ENCODE data around the gene KCNH8. TPM values are rescaled to one million over a fixed set of nuclear protein-coding genes. Genes with fewer than 3 reads are reported as not detected.
A peak's percentile ranks its signal among the peaks of the same experiment; 100 is the strongest.

KCNH8 gene
- total RNA-seq, 1 experiment from 2014 or later: not detected

GRCh38 chr3:19250959-19251610, 102.8 kb downstream of the KCNH8 start:
- DNase-seq (ENCODE audit: low spot score): no peak

- no peak for DNase-seq (ENCODE audit: low spot score)
Measured at GRCh38 chr3:19254189-19254588, 105.9 kb downstream of the KCNH8 start.

- DNase-seq (ENCODE audit: low spot score): no peak
Measured at GRCh38 chr3:19254784-19255338, 106.6 kb downstream of the KCNH8 start.

- DNase-seq (ENCODE audit: low spot score): no peak
Measured at GRCh38 chr3:19256313-19256712, 108.0 kb downstream of the KCNH8 start.

GRCh38 chr3:19263606-19264005, 115.3 kb downstream of the KCNH8 start:
- no peak for DNase-seq (ENCODE audit: low spot score)

- DNase-seq (ENCODE audit: low spot score): no peak
Measured at GRCh38 chr3:19264424-19264823, 116.1 kb downstream of the KCNH8 start.

- no peak for DNase-seq (ENCODE audit: low spot score)
Measured at GRCh38 chr3:19267040-19267439, 118.7 kb downstream of the KCNH8 start.

- no peak for DNase-seq (ENCODE audit: low spot score)
Measured at GRCh38 chr3:19270481-19270880, 122.2 kb downstream of the KCNH8 start.

GRCh38 chr3:19272296-19272695, 124.0 kb downstream of the KCNH8 start:
- DNase-seq (ENCODE audit: low spot score): no peak

GRCh38 chr3:19273091-19273490, 124.8 kb downstream of the KCNH8 start:
- DNase-seq (ENCODE audit: low spot score): no peak

- DNase-seq (ENCODE audit: low spot score): no peak
Measured at GRCh38 chr3:19274576-19274975, 126.3 kb downstream of the KCNH8 start.

GRCh38 chr3:19284974-19285373, 136.7 kb downstream of the KCNH8 start:
- no peak for DNase-seq (ENCODE audit: low spot score)

- no peak for DNase-seq (ENCODE audit: low spot score)
Measured at GRCh38 chr3:19293295-19293694, 145.0 kb downstream of the KCNH8 start.

- DNase-seq (ENCODE audit: low spot score): no peak
Measured at GRCh38 chr3:19295208-19295607, 146.9 kb downstream of the KCNH8 start.

GRCh38 chr3:19331931-19332330, 183.6 kb downstream of the KCNH8 start:
- no peak for DNase-seq (ENCODE audit: low spot score)

GRCh38 chr3:19334120-19334519, 185.8 kb downstream of the KCNH8 start:
- DNase-seq (ENCODE audit: low spot score): no peak

- no peak for DNase-seq (ENCODE audit: low spot score)
Measured at GRCh38 chr3:19338769-19339168, 190.5 kb downstream of the KCNH8 start.

GRCh38 chr3:19342389-19342788, 194.1 kb downstream of the KCNH8 start:
- no peak for DNase-seq (ENCODE audit: low spot score)

- no peak for DNase-seq (ENCODE audit: low spot score)
Measured at GRCh38 chr3:19346759-19347158, 198.4 kb downstream of the KCNH8 start.

GRCh38 chr3:19347671-19348070, 199.4 kb downstream of the KCNH8 start:
- DNase-seq (ENCODE audit: low spot score): no peak

GRCh38 chr3:19348500-19348899, 200.2 kb downstream of the KCNH8 start:
- no peak for DNase-seq (ENCODE audit: low spot score)

GRCh38 chr3:19348941-19349564, 200.7 kb downstream of the KCNH8 start:
- peak; percentile 19 for DNase-seq (ENCODE audit: low spot score)

- no peak for DNase-seq (ENCODE audit: low spot score)
Measured at GRCh38 chr3:19357947-19358346, 209.6 kb downstream of the KCNH8 start.

All from A172 (cell line).